ENCODE data around the gene PRDM10. TPM values are rescaled to one million over a fixed set of nuclear protein-coding genes. Genes with fewer than 3 reads are reported as not detected.

PRDM10 gene
- total RNA-seq, 6 experiments from 2014 or later, result 3.4 to 6.8 (median 4.4) TPM

GRCh38 chr11:130006929-130007328 is 4.3 kb upstream of the PRDM10 start:
- intact Hi-C loops (cut with DNase I), result loop anchor here in 1 of 2 donors (10.0 kb wide), 1 partner anchor 58 kb away; the partner anchor contains the start of gene APLP2
- ATAC-seq, result no peak
- peaks cover 0 to 7% (median 0%) of the 10 kb centered on the region in 4 donors for H3K4me1 ChIP-seq
- H3K27me3 ChIP-seq, result no peaks in the 10 kb centered on the region
- no peak overlapping the region for H3K4me3 ChIP-seq
- no peak for DNase-seq
- WGBS (ENCODE audit: insufficient coverage, low coverage, low lambda C conversion rate, missing lambda C conversion rate), result 90% methylated on average over 2 of the region's 3 CpGs
- no peaks in the 10 kb centered on the region for H3K9me3 ChIP-seq
- TF ChIP-seq POLR2A (IDR thresholded peaks at IDR 0.05), result no peak
- no peak for TF ChIP-seq CTCF (IDR thresholded peaks at IDR 0.05)
- no peaks in the 10 kb centered on the region for H3K36me3 ChIP-seq
- H3K27ac ChIP-seq, result no peak overlapping the region

- Histone ChIP-seq H3K4me1 (peaks cover 0 to 21% (median 8%) of the 10 kb centered on the region in 4 donors), H3K4me3 (peak overlapping the region; percentile 58 to 76 (median 66)), H3K27ac (peak overlapping the region; percentile 98 to 100 (median 100)), H3K27me3 (no peaks in the 10 kb centered on the region), H3K9me3 (no peaks in the 10 kb centered on the region), H3K36me3 (no peaks in the 10 kb centered on the region)
- DNase-seq, result peak; percentile 75 to 88 (median 84)
- WGBS (ENCODE audit: insufficient coverage, low coverage, low lambda C conversion rate, missing lambda C conversion rate), result 3% methylated on average over 7 of the region's 8 CpGs
- ATAC-seq, result peak in 3 of 4 donors; percentile 45 to 54 (median 50)
- intact Hi-C loops (cut with DNase I), result loop anchor here in 1 of 2 donors (10.0 kb wide), 1 partner anchor 61 kb away; the partner anchor contains the start of gene APLP2
- TF ChIP-seq POLR2A (IDR thresholded peaks at IDR 0.05), result no peak
- TF ChIP-seq CTCF (IDR thresholded peaks at IDR 0.05), result peak in 1 of 4 donors; percentile 10
Observed at GRCh38 chr11:130003717-130004001, 1.0 kb upstream of the PRDM10 start.

- 0% methylated on average over 16 of the region's 65 CpGs for WGBS (ENCODE audit: insufficient coverage, low coverage, low lambda C conversion rate, missing lambda C conversion rate)
- intact Hi-C loops (cut with DNase I), result loop anchor here in 1 of 2 donors (10.0 kb wide), 1 partner anchor 62 kb away; the partner anchor contains the start of gene APLP2
- no peaks in the 10 kb centered on the region for H3K36me3 ChIP-seq
Observed at GRCh38 chr11:130002846-130003716, 446 bp upstream of the PRDM10 start.

More at GRCh38 chr11:130002846-130003716, 446 bp upstream of the PRDM10 start:
- peaks cover 0 to 27% (median 10%) of the 10 kb centered on the region in 4 donors for H3K4me1 ChIP-seq
- H3K27ac ChIP-seq, result peak overlapping the region; percentile 98 to 100 (median 100)
- ATAC-seq (peak; percentile 78 to 87 (median 80)), DNase-seq (peak; percentile 94 to 97 (median 96))
- no peak for TF ChIP-seq CTCF (IDR thresholded peaks at IDR 0.05)
- peak; percentile 94 for TF ChIP-seq POLR2A (IDR thresholded peaks at IDR 0.05)
- peak overlapping the region; percentile 58 to 76 (median 66) for H3K4me3 ChIP-seq
- no peaks in the 10 kb centered on the region for H3K27me3 ChIP-seq
- H3K9me3 ChIP-seq, result no peaks in the 10 kb centered on the region

All from right lobe of liver (tissue), 6 donors.